ENCODE measurements around the gene AKAP6.

AKAP6 gene

DNA sequence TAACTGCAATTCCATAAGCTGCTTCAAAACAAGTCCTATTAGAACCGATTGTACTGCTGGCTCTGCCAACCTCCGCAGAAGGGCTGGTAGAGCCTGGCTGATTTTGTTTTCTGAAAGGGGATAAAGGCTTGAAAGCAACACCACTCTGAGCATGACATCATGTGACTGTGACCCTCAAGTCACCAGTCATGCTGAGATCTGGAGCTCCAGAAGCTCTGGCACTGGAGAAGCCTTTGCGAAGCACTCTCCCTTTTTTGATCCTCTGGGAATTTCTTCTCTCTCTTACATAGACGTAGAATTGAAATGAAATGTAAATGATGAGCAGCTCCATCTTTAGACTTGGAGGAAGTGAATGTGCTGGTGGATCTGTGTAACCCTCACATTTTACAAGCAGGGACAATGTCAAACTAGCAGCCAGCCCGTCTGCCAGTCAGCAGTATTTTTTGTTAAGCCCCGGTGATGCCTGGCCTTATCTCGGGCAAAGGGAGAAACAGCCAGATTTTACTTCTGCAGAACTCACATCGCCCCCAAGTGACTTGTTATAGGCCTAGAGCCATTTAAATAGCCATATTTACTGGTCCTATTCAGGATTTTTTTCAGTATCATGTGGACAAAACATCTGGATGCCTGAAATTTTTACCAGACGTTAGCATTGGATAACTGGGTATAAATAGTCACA is 497.4 kb downstream of the AKAP6 start:
- no peak for DNase-seq (ENCODE audit: low read depth)

DNA sequence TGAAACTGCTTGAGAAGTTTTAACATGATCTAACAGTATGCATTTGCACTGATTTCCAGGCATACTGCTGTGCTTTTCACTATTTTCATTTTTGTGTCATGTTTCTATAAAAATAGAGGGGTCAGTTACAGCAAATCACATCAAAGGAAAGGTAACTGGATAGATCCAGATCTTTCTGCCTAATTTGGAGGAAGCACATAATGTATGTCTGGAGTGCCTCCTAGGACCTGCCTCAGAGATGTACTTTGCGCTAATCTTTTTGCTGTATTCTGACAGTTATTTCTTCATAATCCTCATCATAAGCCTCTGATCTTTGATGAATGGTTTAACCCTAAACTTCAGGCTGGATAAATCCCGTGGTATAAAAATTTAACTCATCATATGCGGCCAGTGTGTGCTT is 498.4 kb downstream of the AKAP6 start:
- no peak for DNase-seq (ENCODE audit: low read depth)

DNA sequence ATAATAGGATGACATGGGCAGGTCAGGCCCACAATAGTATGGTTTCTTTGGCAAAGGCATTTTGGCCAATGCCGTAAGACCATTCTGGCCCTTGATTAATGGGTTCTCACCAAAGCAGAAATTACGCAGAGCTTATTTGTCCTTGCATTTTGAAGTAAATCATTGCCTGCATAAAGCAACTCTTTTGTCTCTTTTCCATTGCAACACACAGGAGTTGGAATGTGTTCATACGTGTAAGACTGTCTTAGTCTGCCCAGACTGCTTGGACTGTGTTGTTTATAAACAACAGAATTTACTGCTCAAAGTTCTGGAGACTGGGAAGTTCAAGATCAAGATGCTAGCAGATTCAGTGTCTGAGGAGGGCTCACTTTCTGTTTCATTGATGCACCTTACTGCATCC is 506.8 kb downstream of the AKAP6 start:
- DNase-seq (ENCODE audit: low read depth), result no peak

DNA sequence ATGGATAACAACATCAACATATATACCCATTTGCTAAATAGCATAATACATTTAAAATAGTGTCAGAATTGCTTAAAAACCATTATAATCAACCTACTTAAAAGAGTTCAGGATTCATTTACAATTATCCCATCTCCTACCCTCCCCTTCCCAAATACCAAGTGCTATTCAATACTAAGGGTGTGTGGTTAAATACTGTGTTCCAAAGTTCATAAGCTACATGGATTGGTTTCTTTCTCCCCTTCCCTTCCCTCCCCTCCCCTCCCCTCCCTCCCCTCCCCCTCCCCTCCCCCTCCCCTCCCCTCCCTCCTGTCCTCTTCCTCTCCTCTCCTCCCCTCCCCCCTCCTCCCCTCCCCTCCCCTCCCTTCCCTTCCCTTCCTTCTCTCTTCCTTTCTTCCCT is 512.6 kb downstream of the AKAP6 start:
- DNase-seq (ENCODE audit: low read depth), result no peak

DNA sequence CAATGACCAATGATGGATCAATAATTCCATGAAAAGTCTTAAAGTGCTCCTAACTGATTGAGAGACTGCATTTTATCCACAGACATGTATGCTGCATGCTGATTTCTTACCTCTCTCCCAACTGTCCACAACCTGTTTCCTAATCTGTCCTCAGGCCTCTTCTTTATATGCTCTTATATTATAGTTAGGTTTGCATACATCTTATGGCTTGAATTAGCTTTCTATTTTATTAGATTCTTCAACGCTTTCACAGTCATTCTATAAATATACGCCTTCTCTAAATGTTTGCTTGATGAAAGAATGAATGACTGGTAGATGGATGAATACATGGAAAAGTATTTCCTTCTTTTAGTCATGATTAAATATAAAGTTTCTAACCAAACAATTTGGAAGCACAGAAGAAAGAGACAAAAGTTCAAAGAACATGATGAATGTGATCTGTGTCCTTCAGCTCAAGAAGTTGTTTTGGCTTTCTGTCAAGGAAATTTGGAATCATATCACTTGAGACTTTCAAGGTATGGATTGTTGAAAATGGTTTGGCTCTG is 517.8 kb downstream of the AKAP6 start:
- DNase-seq (ENCODE audit: low read depth), result no peak

DNA sequence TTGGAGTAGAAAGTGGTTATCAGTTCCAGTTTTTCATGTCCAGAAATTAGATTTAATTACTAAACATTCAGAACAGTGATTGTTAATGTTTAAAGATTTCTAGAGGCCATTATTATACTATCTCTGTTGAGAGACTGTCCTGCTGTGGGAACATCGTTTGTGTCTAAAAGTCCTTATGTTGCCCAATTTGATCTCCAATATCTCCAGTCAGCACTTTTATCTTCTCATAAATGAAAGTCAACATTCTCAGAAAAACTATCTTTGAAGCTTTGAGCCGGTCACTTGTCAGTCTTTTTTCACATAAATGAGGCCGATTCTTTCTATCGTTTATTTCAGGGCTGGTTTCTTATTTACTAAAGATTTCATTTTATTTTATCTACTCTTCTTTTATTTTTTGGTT is 518.8 kb downstream of the AKAP6 start:
- DNase-seq (ENCODE audit: low read depth), result no peak

DNA sequence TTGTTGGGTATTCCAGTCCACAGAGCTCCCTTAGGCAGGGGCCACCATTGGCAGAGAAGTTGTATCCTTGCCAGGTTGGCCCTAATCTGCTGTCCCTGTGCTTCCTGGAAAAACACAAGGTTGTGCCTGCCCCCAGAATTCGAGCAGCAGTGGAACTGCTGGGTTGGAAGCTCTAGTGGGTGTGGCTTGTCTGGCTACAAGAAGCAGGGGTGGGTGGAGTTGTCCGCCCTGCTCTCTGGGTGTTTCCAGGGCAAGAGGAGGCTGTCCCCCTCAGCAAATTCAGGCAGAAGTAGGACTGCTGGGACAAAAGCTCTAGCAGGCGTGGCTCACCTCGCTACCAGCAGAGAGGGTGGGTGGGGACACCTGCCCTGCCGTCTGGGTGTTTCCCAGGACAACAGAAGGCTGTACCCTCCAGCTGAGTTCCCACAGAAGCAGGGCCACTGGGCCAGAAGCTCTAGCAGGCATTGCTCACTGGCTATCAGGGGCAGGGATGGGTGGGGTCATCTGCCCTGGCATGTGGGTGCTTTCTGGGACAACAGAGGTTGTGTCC is 536.8 kb downstream of the AKAP6 start:
- DNase-seq (ENCODE audit: low read depth), result no peak

DNA sequence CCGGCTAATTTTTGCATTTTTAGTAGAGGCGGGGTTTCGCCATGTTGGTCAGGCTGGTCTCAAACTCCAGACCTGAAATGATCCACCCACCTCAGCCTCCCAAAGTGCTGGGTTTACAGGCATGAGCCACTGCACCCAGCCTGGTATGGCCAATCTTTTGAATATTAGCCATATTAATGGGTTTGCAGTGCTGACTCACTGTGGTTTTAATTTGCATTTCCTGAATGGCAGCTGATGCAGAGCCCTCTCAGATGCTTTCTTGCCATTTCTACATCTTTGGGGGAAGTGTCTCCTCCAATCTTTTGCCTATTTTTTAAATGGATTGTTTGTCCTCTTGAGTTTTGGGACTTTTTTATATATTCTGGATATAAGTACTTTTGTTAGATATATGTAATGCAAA is 554.1 kb downstream of the AKAP6 start:
- DNase-seq (ENCODE audit: low read depth), result no peak

Data from stimulated activated CD8-positive, alpha-beta memory T cell treated with anti-CD3 and anti-CD28 coated beads, Interleukin-12 subunit alpha, Interleukin-12 subunit beta, amount 100 ng/mL, for 4 hours (primary cell).